Epithelial cell of proximal tubule (primary cell): ENCODE measurements around the gene PPP1R16B. TPM values are rescaled to one million over a fixed set of nuclear protein-coding genes. Genes with fewer than 3 reads are reported as not detected.
"Not testable (repeated sequence)": the region's sequence is repeated elsewhere in the genome, so short reads cannot be mapped to it uniquely, and the experiment has no call there.

Experiments used
- DNase-seq: peaks from one replicate; pipeline ENCODE4 v3.0.0-alpha.2; 2011; ENCODE audit warnings: low read depth
- H3K4me3 ChIP-seq: 2 replicates; pipeline ENCODE4 v1.5.1; 2011; ENCODE audit warnings: low read depth, mild to moderate bottlenecking, low read length
- CTCF ChIP-seq: conservative IDR thresholded peaks from 2 replicates; pipeline ENCODE4 v1.5.1; 2012; ENCODE audit warnings: low read depth, mild to moderate bottlenecking, low read length
- total RNA-seq: library from RNA; depleted of rRNA; stranded (reverse); fragments of >200 nt; gene quantifications from 2 replicates; pipeline ENCODE4 v1.2.3, GENCODE V29; 2015

PPP1R16B gene
- total RNA-seq, 1 donor from 2014 or later: not detected

- no peak for DNase-seq
- no peak overlapping the region for H3K4me3 ChIP-seq
- no peak for TF ChIP-seq CTCF
These were observed 52.2 kb downstream of the PPP1R16B start for GRCh38 chr20:38857703-38858102.

GRCh38 chr20:38859070-38859690 is 53.7 kb downstream of the PPP1R16B start:
- H3K4me3 ChIP-seq: no peak overlapping the region
- no peak for TF ChIP-seq CTCF
- no peak for DNase-seq

GRCh38 chr20:38859857-38860256 is 54.4 kb downstream of the PPP1R16B start:
- not testable (repeated sequence) for DNase-seq

GRCh38 chr20:38861071-38861401 is 55.5 kb downstream of the PPP1R16B start:
- H3K4me3 ChIP-seq: no peak overlapping the region
- TF ChIP-seq CTCF: no peak
- DNase-seq: no peak

More at GRCh38 chr20:38859857-38860256, 54.4 kb downstream of the PPP1R16B start:
- H3K4me3 ChIP-seq: not testable (repeated sequence)

GRCh38 chr20:38862226-38862625 is 56.7 kb downstream of the PPP1R16B start:
- no peak for TF ChIP-seq CTCF
- no peak overlapping the region for H3K4me3 ChIP-seq
- DNase-seq: no peak

- no peak for TF ChIP-seq CTCF
- no peak for DNase-seq
- no peak overlapping the region for H3K4me3 ChIP-seq
These were observed 57.7 kb downstream of the PPP1R16B start for GRCh38 chr20:38863024-38863851.

GRCh38 chr20:38864662-38865061 is 59.2 kb downstream of the PPP1R16B start:
- no peak for DNase-seq
- no peak for TF ChIP-seq CTCF
- no peak overlapping the region for H3K4me3 ChIP-seq
